ENCODE results near the gene PCYT1B.

DNA sequence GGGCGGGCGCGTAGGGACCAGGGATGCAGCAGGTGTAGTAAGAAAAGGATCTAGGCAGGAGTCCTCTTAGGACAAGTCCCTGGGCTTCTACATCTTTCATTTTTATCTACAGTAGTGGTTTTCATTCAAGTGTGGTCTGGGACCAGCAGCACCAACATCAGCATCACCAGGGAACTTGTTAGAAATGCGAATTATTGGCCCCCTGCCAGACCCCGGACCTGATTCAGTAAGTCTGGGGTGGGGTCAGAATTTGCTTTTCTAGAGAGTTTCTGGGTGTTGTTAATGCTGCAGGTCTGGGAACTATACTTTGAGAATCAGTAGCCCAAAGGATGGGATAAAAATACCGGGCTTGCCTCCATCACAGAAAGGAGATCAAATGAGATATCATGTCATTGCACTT is 1.3 kb upstream of the PCYT1B start:
- TF ChIP-seq, protein P1, sequence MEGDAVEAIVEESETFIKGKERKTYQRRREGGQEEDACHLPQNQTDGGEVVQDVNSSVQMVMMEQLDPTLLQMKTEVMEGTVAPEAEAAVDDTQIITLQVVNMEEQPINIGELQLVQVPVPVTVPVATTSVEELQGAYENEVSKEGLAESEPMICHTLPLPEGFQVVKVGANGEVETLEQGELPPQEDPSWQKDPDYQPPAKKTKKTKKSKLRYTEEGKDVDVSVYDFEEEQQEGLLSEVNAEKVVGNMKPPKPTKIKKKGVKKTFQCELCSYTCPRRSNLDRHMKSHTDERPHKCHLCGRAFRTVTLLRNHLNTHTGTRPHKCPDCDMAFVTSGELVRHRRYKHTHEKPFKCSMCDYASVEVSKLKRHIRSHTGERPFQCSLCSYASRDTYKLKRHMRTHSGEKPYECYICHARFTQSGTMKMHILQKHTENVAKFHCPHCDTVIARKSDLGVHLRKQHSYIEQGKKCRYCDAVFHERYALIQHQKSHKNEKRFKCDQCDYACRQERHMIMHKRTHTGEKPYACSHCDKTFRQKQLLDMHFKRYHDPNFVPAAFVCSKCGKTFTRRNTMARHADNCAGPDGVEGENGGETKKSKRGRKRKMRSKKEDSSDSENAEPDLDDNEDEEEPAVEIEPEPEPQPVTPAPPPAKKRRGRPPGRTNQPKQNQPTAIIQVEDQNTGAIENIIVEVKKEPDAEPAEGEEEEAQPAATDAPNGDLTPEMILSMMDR (IDR thresholded peaks at IDR 0.05; ENCODE audit: borderline replicate concordance, extremely low read depth, low read length, poor library complexity, severe bottlenecking) = no peak
- TF ChIP-seq EZH2 (IDR thresholded peaks at IDR 0.05; ENCODE audit: borderline replicate concordance, low read depth, low read length, severe bottlenecking) = no peak

Data from DND-41 (cell line).